H1 (cell line): ENCODE results near the gene DNAJC11. TPM values are rescaled to one million over a fixed set of nuclear protein-coding genes. Genes with fewer than 3 reads are reported as not detected.

Experiments
- CTCF ChIA-PET: fragments of 300-600 bp; sonication (Branson Sonifier 250); formaldehyde crosslinking; loops from one replicate; lab custom pipeline; 2021; ENCODE audit not compliant: partially characterized antibody; lab: Charles Lee
- POLR2A ChIA-PET: fragments of 300-600 bp; sonication (Branson Sonifier 250); formaldehyde crosslinking; loops from one replicate; lab custom pipeline; 2021; ENCODE audit warnings: inconsistent platforms; ENCODE audit not compliant: partially characterized antibody; lab: Charles Lee
- DNase-seq, 2 experiments: peaks; one replicate each; pipeline versions ENCODE4 v3.0.0 to v3.0.0-alpha.2; 2010 to 2022; ENCODE audit warnings: low spot score in 2 of 2, low read depth in 1 of 2, mixed read lengths in 1 of 2
- FAIRE-seq: peaks from 2 replicates; lab custom pipeline; 2011; peaks lifted over from hg19 to GRCh38; lab: Jason Lieb, UNC
- H2AFZ ChIP-seq: 2 replicates; pipeline ENCODE4 v1.8.1; 2012; ENCODE audit warnings: low read length, inconsistent platforms
- H2AK5ac ChIP-seq: 2 replicates; pipeline ENCODE4 v1.6.1; 2013; ENCODE audit warnings: low read depth, low read length
- H2BK120ac ChIP-seq: replicated peaks from 2 replicates; pipeline ENCODE3; 2013; ENCODE audit warnings: low read depth, low read length, inconsistent platforms
- H2BK12ac ChIP-seq: 2 replicates; pipeline ENCODE4 v1.6.1; 2013; ENCODE audit warnings: low read depth, low read length
- H2BK15ac ChIP-seq: 2 replicates; pipeline ENCODE4 v1.6.1; 2013; ENCODE audit warnings: low read length
- H2BK20ac ChIP-seq: 2 replicates; pipeline ENCODE4 v1.6.1; 2013; ENCODE audit warnings: low read length
- H2BK5ac ChIP-seq: 2 replicates; pipeline ENCODE4 v1.6.1; 2013; ENCODE audit warnings: low read depth, low read length
- H3K14ac ChIP-seq: 2 replicates; pipeline ENCODE4 v1.6.1; 2013; ENCODE audit warnings: inconsistent platforms; ENCODE audit not compliant: insufficient read length
- H3K18ac ChIP-seq: 2 replicates; pipeline ENCODE4 v1.6.1; 2013; ENCODE audit warnings: low read length; ENCODE audit errors: extremely low read depth
- H3K23ac ChIP-seq: 2 replicates; pipeline ENCODE4 v1.6.1; 2013; ENCODE audit warnings: inconsistent platforms; ENCODE audit not compliant: insufficient read length
- H3K23me2 ChIP-seq: 2 replicates; pipeline ENCODE4 v1.6.1; 2013; ENCODE audit warnings: low read depth, low read length
- H3K27ac ChIP-seq: 2 replicates; pipeline ENCODE4 v1.6.1; 2011; ENCODE audit warnings: low read depth, low read length, inconsistent platforms
- H3K27me3 ChIP-seq, 4 experiments: replicated peaks in 1 of 4; 1 replicate in 1 of 4; 2 replicates in 3 of 4; pipeline versions ENCODE4 v1.6.1 to v1.8.1; 2011 to 2013; ENCODE audit warnings: low read length in 3 of 4, mild to moderate bottlenecking in 3 of 4, inconsistent platforms in 2 of 4, mixed read lengths in 2 of 4, moderate library complexity in 1 of 4; ENCODE audit not compliant: control insufficient read depth in 3 of 4, insufficient read depth in 3 of 4; ENCODE audit errors: extremely low read depth in 1 of 4
- H3K36me3 ChIP-seq, 4 experiments: 2 replicates each; pipeline versions ENCODE4 v1.6.1 to v1.8.1; 2011 to 2013; ENCODE audit warnings: mild to moderate bottlenecking in 4 of 4, low read length in 3 of 4, moderate library complexity in 2 of 4, control low read depth in 1 of 4, inconsistent platforms in 1 of 4; ENCODE audit not compliant: insufficient read depth in 4 of 4, control insufficient read depth in 2 of 4
- H3K4ac ChIP-seq: replicated peaks from 2 replicates; pipeline ENCODE3; 2013; ENCODE audit warnings: low read length, low read depth, mixed read lengths, inconsistent platforms; ENCODE audit not compliant: insufficient read length
- H3K4me1 ChIP-seq, 4 experiments: replicated peaks in 1 of 4; 1 replicate in 1 of 4; 2 replicates in 3 of 4; pipeline versions ENCODE4 v1.6.1 to v1.8.1; 2011 to 2013; ENCODE audit warnings: low read length in 3 of 4, inconsistent platforms in 2 of 4, mixed read lengths in 1 of 4; ENCODE audit not compliant: insufficient read depth in 4 of 4, control insufficient read depth in 3 of 4
- H3K4me2 ChIP-seq, 2 experiments: 2 replicates each; pipeline versions ENCODE4 v1.6.1 to v1.8.1; 2011 to 2013; ENCODE audit warnings: low read depth in 2 of 2, low read length in 2 of 2, control low read depth in 1 of 2, inconsistent platforms in 1 of 2, mild to moderate bottlenecking in 1 of 2; ENCODE audit not compliant: insufficient read depth in 1 of 2
- H3K4me3 ChIP-seq, 4 experiments: fragments of 200-600, 300-600 bp in 1 of 4; sonication (generic), shearing (Covaris generic), sonication (Bioruptor Twin) in 1 of 4; 2 replicates each; pipeline versions ENCODE4 v1.5.1 to v1.8.1; 2011 to 2016; ENCODE audit warnings: low read length in 4 of 4, low read depth in 3 of 4, control low read depth in 2 of 4, inconsistent platforms in 2 of 4, mild to moderate bottlenecking in 2 of 4, mixed read lengths in 1 of 4, moderate library complexity in 1 of 4; ENCODE audit not compliant: insufficient read depth in 2 of 4; ENCODE audit errors: extremely low read depth in 1 of 4
- H3K56ac ChIP-seq: replicated peaks from 2 replicates; pipeline ENCODE3; 2013; ENCODE audit warnings: low read depth, mild to moderate bottlenecking, mixed read lengths, low read length, inconsistent platforms; ENCODE audit not compliant: insufficient read length
- H3K79me1 ChIP-seq: 2 replicates; pipeline ENCODE4 v1.6.1; 2013; ENCODE audit warnings: low read depth, low read length, control low read depth
- H3K79me2 ChIP-seq, 2 experiments: 2 replicates each; pipeline versions ENCODE4 v1.6.1 to v1.8.1; 2012 to 2013; ENCODE audit warnings: low read length in 2 of 2, mild to moderate bottlenecking in 2 of 2, inconsistent platforms in 1 of 2; ENCODE audit not compliant: insufficient read depth in 2 of 2, control insufficient read depth in 1 of 2
- H3K9ac ChIP-seq, 4 experiments: replicated peaks in 1 of 4; 1 replicate in 1 of 4; 2 replicates in 3 of 4; pipeline versions ENCODE4 v1.6.1 to v1.8.1; 2011 to 2013; ENCODE audit warnings: low read depth in 3 of 4, low read length in 3 of 4, control low read depth in 2 of 4, mild to moderate bottlenecking in 2 of 4, moderate library complexity in 2 of 4, inconsistent platforms in 1 of 4; ENCODE audit errors: extremely low read depth in 1 of 4
- H3K9me3 ChIP-seq, 2 experiments: 2 replicates each; pipeline versions ENCODE4 v1.6.1 to v1.8.1; 2012 to 2013; ENCODE audit warnings: mild to moderate bottlenecking in 2 of 2, moderate library complexity in 2 of 2, control low read depth in 1 of 2, inconsistent platforms in 1 of 2, low read depth in 1 of 2, low read length in 1 of 2, mixed read lengths in 1 of 2; ENCODE audit not compliant: insufficient read depth in 2 of 2
- H4K20me1 ChIP-seq, 2 experiments: replicated peaks in 1 of 2; 2 replicates each; pipeline versions ENCODE3 to v1.8.1; 2011 to 2013; ENCODE audit warnings: inconsistent platforms in 2 of 2, low read length in 2 of 2, mild to moderate bottlenecking in 1 of 2; ENCODE audit not compliant: insufficient read depth in 2 of 2, control insufficient read depth in 1 of 2
- H4K5ac ChIP-seq: 2 replicates; pipeline ENCODE4 v1.6.1; 2013; ENCODE audit warnings: low read length, low read depth, mixed read lengths, inconsistent platforms; ENCODE audit not compliant: insufficient read length
- H4K8ac ChIP-seq: 2 replicates; pipeline ENCODE4 v1.8.0; 2013; ENCODE audit warnings: mild to moderate bottlenecking, moderate library complexity, low read length, inconsistent platforms; ENCODE audit not compliant: insufficient read depth; ENCODE audit errors: extremely low read depth
- H4K91ac ChIP-seq: replicated peaks from 2 replicates; pipeline ENCODE3; 2013; ENCODE audit warnings: low read length, mixed read lengths, inconsistent platforms; ENCODE audit not compliant: insufficient read length
- CBX8 ChIP-seq: fragments of 300-800, 300-1000 bp; sonication (generic); IDR thresholded peaks from 2 replicates; pipeline ENCODE4 v1.7.1; 2016; ENCODE audit warnings: low read depth, low read length, borderline replicate concordance
- CTBP2 ChIP-seq: IDR thresholded peaks from 2 replicates; pipeline ENCODE4 v1.7.0; 2011; ENCODE audit warnings: borderline replicate concordance, mild to moderate bottlenecking, moderate library complexity, mixed read lengths, low read length; ENCODE audit not compliant: insufficient read depth, insufficient read length
- EZH2 ChIP-seq: fragments of 200-600 bp; sonication (generic); IDR thresholded peaks from 2 replicates; pipeline ENCODE4 v1.7.1; 2012; ENCODE audit warnings: low read depth, mild to moderate bottlenecking, moderate library complexity, low read length, inconsistent platforms; ENCODE audit not compliant: severe bottlenecking
- KDM1A ChIP-seq: fragments of 200-600, 300-600 bp; sonication (generic); IDR thresholded peaks from 2 replicates; pipeline ENCODE4 v1.7.1; 2016; ENCODE audit warnings: mild to moderate bottlenecking, low read length, borderline replicate concordance
- KDM4A ChIP-seq: IDR thresholded peaks from one replicate; pipeline ENCODE4 v1.7.1; 2012; ENCODE audit warnings: low read depth, mild to moderate bottlenecking, moderate library complexity, low read length, inconsistent platforms; ENCODE audit not compliant: severe bottlenecking
- NANOG ChIP-seq: IDR thresholded peaks from 2 replicates; pipeline ENCODE4 v1.6.1; 2011; ENCODE audit warnings: low read length, low read depth, mild to moderate bottlenecking, inconsistent platforms; ENCODE audit not compliant: insufficient read depth, poor library complexity, severe bottlenecking
- RBBP5 ChIP-seq: IDR thresholded peaks from 2 replicates; pipeline ENCODE4 v1.7.1; 2012; ENCODE audit warnings: low read depth, mild to moderate bottlenecking, inconsistent platforms, low read length, moderate library complexity, borderline replicate concordance
- SIRT6 ChIP-seq: IDR thresholded peaks from one replicate; pipeline ENCODE4 v1.7.1; 2012; ENCODE audit warnings: low read length, inconsistent platforms
- SP1 ChIP-seq: IDR thresholded peaks from 2 replicates; pipeline ENCODE4 v1.6.1; 2011; ENCODE audit warnings: low read depth, low read length
- ZNF274 ChIP-seq: IDR thresholded peaks from 2 replicates; pipeline ENCODE4 v1.7.0; 2012; ENCODE audit warnings: low read length, borderline replicate concordance; ENCODE audit errors: extremely low read depth
- WGBS, 2 experiments: shearing (Covaris generic) in 1 of 2; methylation state at CpG; one replicate each; pipeline versions ENCODE4 v1.1.6 to v1.1.7; 2013 to 2015; ENCODE audit warnings: low lambda C conversion rate in 2 of 2, mixed read lengths in 2 of 2, inconsistent platforms in 1 of 2, low coverage in 1 of 2, missing lambda C conversion rate in 1 of 2; ENCODE audit not compliant: insufficient replicate concordance in 2 of 2, insufficient coverage in 1 of 2, insufficient read length in 1 of 2; ENCODE audit errors: extremely low coverage in 1 of 2, missing lambda C conversion rate in 1 of 2; 5-methylcytosine and 5-hydroxymethylcytosine counted together
- polyA plus RNA-seq, 7 experiments: library from polyadenylated mRNA; depleted of rRNA in 3 of 7; stranded (reverse) in 5 of 7; unstranded in 2 of 7; fragments of >200 nt in 5 of 7; fragments of 200-250 nt in 2 of 7; gene quantifications; 1 replicate in 5 of 7; 2 replicates in 1 of 7; 4 replicates in 1 of 7; pipeline versions ENCODE4 v1.2.1 to v1.2.3, GENCODE V29; 2011 to 2013; ENCODE audit warnings: missing spikeins in 2 of 7, mixed read lengths in 2 of 7
- total RNA-seq: library from RNA; stranded (reverse); fragmentation: NEBNext Ultra II Directional; extraction: Animal tissue kit (Norgen Biotek cat#: 25700); gene quantifications from 2 replicates; pipeline ENCODE4 v1.2.1, GENCODE V29; 2021
- TF ChIP-seq, protein P1 (sequence below): IDR thresholded peaks from 2 replicates; pipeline ENCODE4 v1.6.1; 2012; ENCODE audit warnings: inconsistent platforms
- TF ChIP-seq, protein P2 (sequence below): IDR thresholded peaks from 2 replicates; pipeline ENCODE4 v1.6.1; 2011; ENCODE audit warnings: low read depth, mild to moderate bottlenecking, low read length; ENCODE audit not compliant: insufficient read depth

Gene DNAJC11
- total and polyA plus RNA-seq, 2 of the 8 experiments (the other 6 are each of a cell fraction or from before 2014, with no cell fraction given), result 43.9 to 90.9 TPM

DNA sequence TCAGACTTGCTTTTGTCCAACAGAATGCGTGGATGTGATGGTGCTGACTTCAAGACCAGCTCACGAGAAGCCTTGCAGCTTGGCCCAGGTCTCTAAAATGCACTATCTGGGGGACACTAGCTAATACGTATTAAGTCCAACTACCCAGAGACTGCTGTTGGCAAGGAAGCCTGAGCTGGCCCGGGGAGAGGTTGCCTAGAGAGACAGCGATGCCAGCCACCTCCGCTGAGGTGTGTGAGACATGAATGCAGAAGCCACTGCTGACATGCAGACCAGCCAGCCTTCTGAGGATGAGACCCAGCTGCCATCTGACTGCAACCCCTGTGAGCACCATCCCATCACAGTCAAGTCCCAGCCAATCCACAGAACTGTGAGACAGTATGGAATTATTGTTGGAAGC lies 44.5 kb downstream of the DNAJC11 start:
- Histone ChIP-seq H3K9ac (no peak overlapping the region), H2BK20ac (no peak overlapping the region), H2AK5ac (no peak overlapping the region), H2AFZ (no peak overlapping the region), H4K91ac (no peak overlapping the region), H4K8ac (no peak overlapping the region), H3K9me3 (no peaks in the 10 kb centered on the region), H4K20me1 (peaks cover 1 to 2% of the 10 kb centered on the region in 2 experiments), H4K5ac (no peak overlapping the region), H3K27ac (no peak overlapping the region), H3K23ac (no peak overlapping the region), H3K36me3 (peaks cover 11 to 24% (median 17%) of the 10 kb centered on the region in 4 experiments), H3K4me1 (no peaks in the 10 kb centered on the region), H3K4ac (no peak overlapping the region), H3K18ac (no peak overlapping the region), H3K27me3 (no peaks in the 10 kb centered on the region), H3K4me3 (no peak overlapping the region), H3K79me1 (no peaks in the 10 kb centered on the region; the same call in none of the 2 replicates), H2BK5ac (no peak overlapping the region), H3K4me2 (no peak overlapping the region), H2BK15ac (no peak overlapping the region), H3K23me2 (peaks cover 2% of the 10 kb centered on the region; the same call in 1 of the 2 replicates), H2BK120ac (no peak overlapping the region), H3K56ac (no peak overlapping the region), H3K14ac (no peak overlapping the region), H3K79me2 (peaks cover 0 to 7% of the 10 kb centered on the region in 2 experiments; a peak in 1 of 4 replicates), H2BK12ac (no peak overlapping the region)
- TF ChIP-seq RBBP5 (no peak), EZH2 (no peak), KDM1A (no peak), KDM4A (no peak), SP1 (no peak), NANOG (no peak), CBX8 (no peak), CTBP2 (no peak), ZNF274 (no peak), SIRT6 (no peak)
- TF ChIP-seq, protein P1, sequence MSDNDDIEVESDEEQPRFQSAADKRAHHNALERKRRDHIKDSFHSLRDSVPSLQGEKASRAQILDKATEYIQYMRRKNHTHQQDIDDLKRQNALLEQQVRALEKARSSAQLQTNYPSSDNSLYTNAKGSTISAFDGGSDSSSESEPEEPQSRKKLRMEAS, result no peak
- TF ChIP-seq, protein P2, sequence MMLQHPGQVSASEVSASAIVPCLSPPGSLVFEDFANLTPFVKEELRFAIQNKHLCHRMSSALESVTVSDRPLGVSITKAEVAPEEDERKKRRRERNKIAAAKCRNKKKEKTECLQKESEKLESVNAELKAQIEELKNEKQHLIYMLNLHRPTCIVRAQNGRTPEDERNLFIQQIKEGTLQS, result no peak
- DNase-seq, result no peak
- no peak for FAIRE-seq
- ChIA-PET POLR2A (interaction anchor here (1.0 to 1.5 kb wide), 2 partner anchors 8 to 53 kb away, joined by 3 read pairs; no protein-coding TSS in a partner anchor), CTCF (interaction anchor here (0.5 to 4.4 kb wide), 6 partner anchors 9 to 44 kb away, joined by 3 to 24 read pairs (median 3); partner anchors contain the start of gene DNAJC11)
- WGBS, 2 experiments, result 98% methylated on average over 6 of the region's 6 CpGs; no CpG with 5 or more reads in 1 of the 2 experiments
